A549 (cell line): ENCODE results near the gene GPATCH2. TPM values are rescaled to one million over a fixed set of nuclear protein-coding genes. Genes with fewer than 3 reads are reported as not detected.

Experiments used
- ATAC-seq, 2 experiments: fragments of 200-7000 bp in 1 of 2; fragments of >200 bp in 1 of 2; cut with Nextera tagmentation in 1 of 2; cut with Tn5 transposase in 1 of 2; 3 replicates each; pipeline versions ENCODE4 v1.8.0 to v1.9.1; 2018 to 2020; ENCODE audit warnings: mild to moderate bottlenecking in 1 of 2, moderate library complexity in 1 of 2
- CTCF ChIA-PET: fragments of 300-600 bp; sonication (Branson Sonifier 250); formaldehyde crosslinking; extraction: SDS; loops from one replicate; lab custom pipeline; 2021; ENCODE audit warnings: antibody characterized with exemption, inconsistent platforms; lab: Yijun Ruan, JAX
- POLR2A ChIA-PET: fragments of 350-600 bp; formaldehyde crosslinking; extraction: SDS; loops from one replicate; lab custom pipeline; 2021; ENCODE audit warnings: antibody characterized with exemption, inconsistent platforms; lab: Yijun Ruan, JAX
- DNase-seq, 2 experiments: peaks; one replicate each; pipeline versions ENCODE4 v3.0.0 to v3.0.0-alpha.2; 2011 to 2016; ENCODE audit warnings: low read depth in 1 of 2, low spot score in 1 of 2
- FAIRE-seq: peaks from 2 replicates; lab custom pipeline; 2011; peaks lifted over from hg19 to GRCh38; lab: Jason Lieb, UNC
- H3K27ac ChIP-seq, 2 experiments: fragments of >200 bp; sonication (Bioruptor Twin); formaldehyde crosslinking; 3 replicates each; pipeline ENCODE4 v1.5.1; 2016 to 2017
- H3K4me1 ChIP-seq: fragments of >200 bp; sonication (Bioruptor Twin); formaldehyde crosslinking; 3 replicates; pipeline ENCODE4 v1.6.1; 2016
- H3K4me2 ChIP-seq: fragments of >200 bp; sonication (Bioruptor Twin); formaldehyde crosslinking; 3 replicates; pipeline ENCODE4 v1.6.1; 2016
- H3K4me3 ChIP-seq: fragments of >200 bp; sonication (Bioruptor Twin); formaldehyde crosslinking; 3 replicates; pipeline ENCODE4 v1.5.1; 2016
- H3K9me3 ChIP-seq: fragments of >200 bp; sonication (Bioruptor Twin); formaldehyde crosslinking; 3 replicates; pipeline ENCODE4 v1.6.1; 2016
- CBX2 ChIP-seq: fragments of 200-600 bp; sonication (generic); IDR thresholded peaks from 2 replicates; pipeline ENCODE4 v1.6.1; 2016; ENCODE audit warnings: low read depth, mild to moderate bottlenecking, borderline replicate concordance
- CBX8 ChIP-seq: fragments of 200-600 bp; sonication (generic); IDR thresholded peaks from 2 replicates; pipeline ENCODE4 v1.6.1; 2016
- EHMT2 ChIP-seq: fragments of 200-600 bp; sonication (generic); IDR thresholded peaks from 2 replicates; pipeline ENCODE4 v1.6.1; 2016; ENCODE audit warnings: antibody characterized with exemption, low read depth, mild to moderate bottlenecking, moderate library complexity
- ESRRA ChIP-seq: fragments of 150-350 bp; IDR thresholded peaks from 2 replicates; pipeline ENCODE4 v1.6.1; 2014; ENCODE audit warnings: mild to moderate bottlenecking, low read length, borderline replicate concordance
- FOXS1 ChIP-seq: fragments of 250-450 bp; sonication (Bioruptor Pico); IDR thresholded peaks from 2 replicates; pipeline ENCODE4 v1.5.0; 2020; ENCODE audit warnings: mild to moderate bottlenecking, moderate library complexity
- GATA3 ChIP-seq: IDR thresholded peaks from 2 replicates; pipeline ENCODE4 v1.6.1; 2012; ENCODE audit warnings: borderline replicate concordance
- HEYL ChIP-seq: fragments of 250-450 bp; sonication (Bioruptor Pico); IDR thresholded peaks from 2 replicates; pipeline ENCODE4 v1.8.0; 2021; ENCODE audit warnings: mild to moderate bottlenecking, moderate library complexity
- HOXB13 ChIP-seq: fragments of 250-450 bp; sonication (Bioruptor Pico); IDR thresholded peaks from 2 replicates; pipeline ENCODE4 v1.5.0; 2020; ENCODE audit warnings: low read depth, mild to moderate bottlenecking, moderate library complexity
- KDM1A ChIP-seq: fragments of 200-600 bp; sonication (generic); IDR thresholded peaks from 2 replicates; pipeline ENCODE4 v1.6.1; 2016; ENCODE audit warnings: low read depth, mild to moderate bottlenecking
- MAFK ChIP-seq: fragments of 450-650 bp; IDR thresholded peaks from 2 replicates; pipeline ENCODE4 v1.6.1; 2014; ENCODE audit not compliant: partially characterized antibody
- MYC ChIP-seq: IDR thresholded peaks from 2 replicates; pipeline ENCODE4 v1.6.1; 2012; ENCODE audit warnings: mild to moderate bottlenecking, inconsistent platforms, low read length, improper control_type of control experiment, borderline replicate concordance
- NPAS2 ChIP-seq: fragments of 250-450 bp; sonication (Bioruptor Pico); IDR thresholded peaks from 2 replicates; pipeline ENCODE4 v1.8.0; 2022; ENCODE audit warnings: mild to moderate bottlenecking, moderate library complexity, borderline replicate concordance
- POLR2AphosphoS2 ChIP-seq: conservative IDR thresholded peaks from 2 replicates; pipeline ENCODE4 v1.6.1; 2012; ENCODE audit warnings: low read length, improper control_type of control experiment, inconsistent platforms
- RAD21 ChIP-seq, 2 experiments: fragments of >200 bp in 1 of 2; sonication (Bioruptor Twin) in 1 of 2; formaldehyde crosslinking in 1 of 2; IDR thresholded peaks in 1 of 2; conservative IDR thresholded peaks in 1 of 2; 2 replicates in 1 of 2; 3 replicates in 1 of 2; pipeline ENCODE4 v1.6.1; 2012 to 2018; ENCODE audit warnings: inconsistent platforms in 1 of 2
- RCOR1 ChIP-seq: fragments of 150-350 bp; IDR thresholded peaks from 2 replicates; pipeline ENCODE4 v1.6.1; 2014; ENCODE audit warnings: antibody characterized with exemption, low read length, low read depth
- SREBF2 ChIP-seq: fragments of 450-650 bp; IDR thresholded peaks from 2 replicates; pipeline ENCODE4 v1.6.1; 2014; ENCODE audit warnings: mild to moderate bottlenecking, moderate library complexity
- TFCP2L1 ChIP-seq: fragments of 250-450 bp; sonication (Bioruptor Pico); IDR thresholded peaks from 2 replicates; pipeline ENCODE4 v1.5.0; 2021; ENCODE audit warnings: mild to moderate bottlenecking
- ZFP36 ChIP-seq: fragments of 450-650 bp; IDR thresholded peaks from 2 replicates; pipeline ENCODE4 v1.6.1; 2014; ENCODE audit warnings: borderline replicate concordance; ENCODE audit not compliant: partially characterized antibody
- ZNF302 ChIP-seq: fragments of 250-450 bp; sonication (Bioruptor Pico); IDR thresholded peaks from 2 replicates; pipeline ENCODE4 v1.9.0; 2021; ENCODE audit warnings: inconsistent platforms, mild to moderate bottlenecking, moderate library complexity
- WGBS: methylation state at CpG from one replicate; pipeline ENCODE4 v1.1.6; 2017; ENCODE audit errors: missing lambda C conversion rate; 5-methylcytosine and 5-hydroxymethylcytosine counted together
- polyA plus RNA-seq, 4 experiments: library from polyadenylated mRNA; depleted of rRNA in 3 of 4; stranded (reverse); fragments of >200 nt; fragmentation: RNase III in 1 of 4; extraction: RNeasy Plus Mini Kit Qiagen cat#74134 plus additional on column Dnase treatment in 1 of 4; gene quantifications; 2 replicates in 3 of 4; 3 replicates in 1 of 4; pipeline ENCODE4 v1.2.3, GENCODE V29; 2011 to 2017
- TF ChIP-seq, protein P1 (sequence below): fragments of 250-450 bp; sonication (Bioruptor Pico); IDR thresholded peaks from 2 replicates; pipeline ENCODE4 v1.5.0; 2021; ENCODE audit warnings: mild to moderate bottlenecking, moderate library complexity, borderline replicate concordance
- TF ChIP-seq, protein P2 (sequence below): IDR thresholded peaks from 2 replicates; pipeline ENCODE4 v1.6.1; 2012
- TF ChIP-seq, protein P3 (sequence below): fragments of 150-350 bp; IDR thresholded peaks from 2 replicates; pipeline ENCODE4 v1.6.1; 2014; ENCODE audit warnings: low read depth, mild to moderate bottlenecking, low read length
- TF ChIP-seq, protein P4 (sequence below): fragments of 250-450 bp; sonication (Bioruptor Pico); IDR thresholded peaks from 2 replicates; pipeline ENCODE4 v1.5.0; 2020; ENCODE audit warnings: low read depth, mild to moderate bottlenecking, moderate library complexity

The GPATCH2 gene
- polyA plus RNA-seq, 2 of the 4 experiments (the other 2 are of a cell fraction) = 10.8 to 18.6 TPM

DNA sequence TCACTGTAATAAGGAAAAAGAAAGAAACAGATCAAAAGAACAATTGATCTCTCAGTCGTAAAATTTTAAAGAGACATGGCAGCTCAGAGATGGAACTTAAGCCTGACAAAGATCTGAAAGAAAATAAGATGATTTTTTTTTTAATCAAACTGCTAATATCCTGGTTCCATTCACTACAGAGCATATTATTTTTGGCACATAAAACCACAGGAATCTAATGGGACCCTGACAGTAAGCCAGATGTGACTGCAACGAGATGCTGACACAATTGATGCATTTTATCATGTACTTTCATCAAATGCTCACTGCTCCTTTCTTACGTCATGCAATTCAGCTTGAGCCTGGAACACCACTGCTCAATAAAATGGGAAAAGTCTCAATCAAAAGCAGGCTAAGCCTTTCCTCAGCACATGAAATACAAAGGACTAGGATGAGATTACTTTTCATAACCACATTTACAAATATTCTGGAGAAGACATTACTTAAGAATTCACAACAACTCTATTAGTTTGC is 16.6 kb downstream of the GPATCH2 start:
- ChIA-PET CTCF (interaction anchor here (0.6 kb wide), 1 partner anchor 1875 kb away, joined by 3 read pairs; no protein-coding TSS in a partner anchor), POLR2A (interaction anchor here (1.2 kb wide), 1 partner anchor 17 kb away, joined by 3 read pairs; the partner anchor contains the start of genes GPATCH2 and SPATA17)

DNA sequence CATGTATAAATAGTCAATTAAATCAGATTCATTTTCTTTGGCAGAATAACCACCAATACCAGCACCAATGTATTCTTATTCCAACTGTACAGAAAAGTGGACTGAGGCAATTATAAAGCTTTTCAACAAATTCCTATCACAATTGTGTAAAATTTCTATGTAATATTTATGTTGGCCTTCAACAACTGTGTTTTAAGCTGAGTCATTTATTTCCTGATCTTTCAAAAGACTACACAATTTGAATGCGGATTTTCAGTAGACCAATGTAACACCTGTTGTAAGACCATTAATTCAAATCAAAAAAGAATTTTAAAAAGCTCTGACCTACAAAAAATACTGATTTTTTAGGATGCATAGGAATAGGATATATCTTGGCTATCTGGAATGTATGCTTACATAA is 25.5 kb downstream of the GPATCH2 start:
- Histone ChIP-seq H3K4me1 (no peaks in the 10 kb centered on the region), H3K9me3 (no peaks in the 10 kb centered on the region), H3K27ac (no peak overlapping the region), H3K4me2 (no peak overlapping the region), H3K4me3 (no peak overlapping the region)
- FAIRE-seq = no peak
- ChIA-PET CTCF (no interaction called here), POLR2A (no interaction called here)
- TF ChIP-seq MAFK (peak; percentile 46), RAD21 (conservative IDR thresholded peaks at IDR 0.05 in 1 of 2, IDR thresholded peaks at IDR 0.05 in 1 of 2) (no peak)
- DNase-seq = no peak
- no peak for ATAC-seq
- 86% methylated on average over 1 of the region's 1 CpG for WGBS

More for the DNA sequence above, 16.6 kb downstream of the GPATCH2 start:
- TF ChIP-seq, protein P1, sequence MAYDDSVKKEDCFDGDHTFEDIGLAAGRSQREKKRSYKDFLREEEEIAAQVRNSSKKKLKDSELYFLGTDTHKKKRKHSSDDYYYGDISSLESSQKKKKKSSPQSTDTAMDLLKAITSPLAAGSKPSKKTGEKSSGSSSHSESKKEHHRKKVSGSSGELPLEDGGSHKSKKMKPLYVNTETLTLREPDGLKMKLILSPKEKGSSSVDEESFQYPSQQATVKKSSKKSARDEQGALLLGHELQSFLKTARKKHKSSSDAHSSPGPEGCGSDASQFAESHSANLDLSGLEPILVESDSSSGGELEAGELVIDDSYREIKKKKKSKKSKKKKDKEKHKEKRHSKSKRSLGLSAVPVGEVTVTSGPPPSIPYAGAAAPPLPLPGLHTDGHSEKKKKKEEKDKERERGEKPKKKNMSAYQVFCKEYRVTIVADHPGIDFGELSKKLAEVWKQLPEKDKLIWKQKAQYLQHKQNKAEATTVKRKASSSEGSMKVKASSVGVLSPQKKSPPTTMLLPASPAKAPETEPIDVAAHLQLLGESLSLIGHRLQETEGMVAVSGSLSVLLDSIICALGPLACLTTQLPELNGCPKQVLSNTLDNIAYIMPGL (CRISPR knock-in tag) = no peak
- TF ChIP-seq, protein P2, sequence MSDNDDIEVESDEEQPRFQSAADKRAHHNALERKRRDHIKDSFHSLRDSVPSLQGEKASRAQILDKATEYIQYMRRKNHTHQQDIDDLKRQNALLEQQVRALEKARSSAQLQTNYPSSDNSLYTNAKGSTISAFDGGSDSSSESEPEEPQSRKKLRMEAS = no peak
- TF ChIP-seq HEYL (no peak), POLR2AphosphoS2 (no peak)
- TF ChIP-seq, protein P3, sequence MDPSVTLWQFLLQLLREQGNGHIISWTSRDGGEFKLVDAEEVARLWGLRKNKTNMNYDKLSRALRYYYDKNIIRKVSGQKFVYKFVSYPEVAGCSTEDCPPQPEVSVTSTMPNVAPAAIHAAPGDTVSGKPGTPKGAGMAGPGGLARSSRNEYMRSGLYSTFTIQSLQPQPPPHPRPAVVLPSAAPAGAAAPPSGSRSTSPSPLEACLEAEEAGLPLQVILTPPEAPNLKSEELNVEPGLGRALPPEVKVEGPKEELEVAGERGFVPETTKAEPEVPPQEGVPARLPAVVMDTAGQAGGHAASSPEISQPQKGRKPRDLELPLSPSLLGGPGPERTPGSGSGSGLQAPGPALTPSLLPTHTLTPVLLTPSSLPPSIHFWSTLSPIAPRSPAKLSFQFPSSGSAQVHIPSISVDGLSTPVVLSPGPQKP = no peak
- TF ChIP-seq, protein P4, sequence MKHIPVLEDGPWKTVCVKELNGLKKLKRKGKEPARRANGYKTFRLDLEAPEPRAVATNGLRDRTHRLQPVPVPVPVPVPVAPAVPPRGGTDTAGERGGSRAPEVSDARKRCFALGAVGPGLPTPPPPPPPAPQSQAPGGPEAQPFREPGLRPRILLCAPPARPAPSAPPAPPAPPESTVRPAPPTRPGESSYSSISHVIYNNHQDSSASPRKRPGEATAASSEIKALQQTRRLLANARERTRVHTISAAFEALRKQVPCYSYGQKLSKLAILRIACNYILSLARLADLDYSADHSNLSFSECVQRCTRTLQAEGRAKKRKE (CRISPR knock-in tag) = no peak
- Histone ChIP-seq H3K9me3 (no peaks in the 10 kb centered on the region), H3K4me3 (no peak overlapping the region), H3K27ac (no peak overlapping the region), H3K4me2 (no peak overlapping the region), H3K4me1 (no peaks in the 10 kb centered on the region)
- FAIRE-seq (no peak), ATAC-seq (no peak), DNase-seq (no peak)
- WGBS = 80% methylated on average over 3 of the region's 3 CpGs

DNA sequence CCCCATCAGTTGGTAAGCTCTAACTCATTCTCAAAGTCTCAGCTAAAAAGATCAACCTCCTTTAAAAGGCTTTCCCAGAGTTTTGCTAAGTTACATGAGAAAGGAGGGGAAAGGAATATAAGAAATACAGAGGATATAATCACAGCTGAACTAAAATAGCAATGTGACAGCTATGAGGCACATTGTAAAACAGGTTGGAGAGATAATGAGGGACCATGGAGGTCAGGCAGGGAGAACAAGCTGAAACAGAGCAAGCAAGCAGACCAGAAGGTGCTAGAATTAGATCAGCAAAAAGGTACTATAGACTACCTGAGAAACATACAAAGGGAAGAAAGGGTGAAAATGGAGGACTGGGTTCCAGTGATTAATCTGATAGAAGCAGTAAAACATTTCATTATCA is 28.5 kb downstream of the GPATCH2 start:
- POLR2A ChIA-PET = no interaction called here

DNA sequence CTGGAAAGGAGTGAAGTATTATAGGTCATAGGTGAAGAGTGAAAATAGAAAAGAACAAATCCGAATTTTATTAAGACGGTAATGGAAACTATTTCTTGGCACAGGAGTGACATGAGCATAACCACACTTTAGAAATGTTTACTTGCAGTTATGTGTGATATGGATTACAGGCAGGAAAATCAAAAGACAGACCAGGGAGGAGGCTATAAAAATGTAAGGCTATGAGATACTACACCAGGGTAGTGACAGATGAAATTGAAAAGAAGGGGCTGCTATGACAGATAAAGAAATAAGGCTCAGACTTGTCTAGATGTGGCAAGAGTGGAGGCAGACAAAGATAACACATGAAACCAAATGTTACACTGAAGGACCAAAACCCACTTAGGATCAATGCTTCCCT is 31.7 kb downstream of the GPATCH2 start:
- no peak for FAIRE-seq
- ATAC-seq = no peak
- no peaks in the 10 kb centered on the region for H3K4me1 ChIP-seq
- CTCF ChIA-PET = no interaction called here
- H3K4me3 ChIP-seq = no peak overlapping the region
- H3K9me3 ChIP-seq = no peaks in the 10 kb centered on the region
- POLR2A ChIA-PET = no interaction called here
- no peak for DNase-seq
- WGBS = 90% methylated on average over 2 of the region's 2 CpGs
- H3K4me2 ChIP-seq = no peak overlapping the region
- H3K27ac ChIP-seq = no peak overlapping the region
- TF ChIP-seq SREBF2 (no peak), ESRRA (no peak), FOXS1 (no peak), ZFP36 (no peak), CBX8 (no peak), KDM1A (no peak), TFCP2L1 (no peak), HOXB13 (no peak), MYC (no peak), RCOR1 (no peak)

More for the DNA sequence above, 28.5 kb downstream of the GPATCH2 start:
- ATAC-seq (no peak), FAIRE-seq (no peak), DNase-seq (no peak)
- no peak overlapping the region for H3K27ac ChIP-seq
- no peaks in the 10 kb centered on the region for H3K4me1 ChIP-seq
- TF ChIP-seq ZNF302 (no peak), EHMT2 (no peak), GATA3 (no peak), NPAS2 (CRISPR knock-in tag) (no peak), RCOR1 (no peak), CBX2 (no peak)
- TF ChIP-seq, all 56 proteins: peak for 0
- Histone ChIP-seq H3K4me3 (no peak overlapping the region), H3K4me2 (no peak overlapping the region), H3K9me3 (no peaks in the 10 kb centered on the region)
- CTCF ChIA-PET = no interaction called here
